PC-9 (cell line): ENCODE measurements around the gene RNF166. TPM values are rescaled to one million over a fixed set of nuclear protein-coding genes. Genes with fewer than 3 reads are reported as not detected.

ENCODE experiments used
- BruUV-seq: library from RNA; stranded (reverse); fragments of 400-500 nt; replicated peaks from 2 replicates; lab custom pipeline; 2021; lab: Mats Ljungman, UMichigan
- CTCF ChIA-PET: fragments of 300-600 bp; sonication (Branson Sonifier 250); formaldehyde crosslinking; loops from one replicate; lab custom pipeline; 2022; ENCODE audit warnings: antibody characterized with exemption; lab: Charles Lee
- POLR2A ChIA-PET: fragments of 300-600 bp; sonication (Branson Sonifier 250); formaldehyde crosslinking; loops from one replicate; lab custom pipeline; 2022; ENCODE audit warnings: antibody characterized with exemption; ENCODE audit not compliant: unreplicated experiment; lab: Charles Lee
- DNase-seq, 2 experiments: peaks; one replicate each; pipeline versions ENCODE4 v3.0.0 to v3.0.0-alpha.2; 2015 to 2022; ENCODE audit warnings: mixed read lengths in 1 of 2
- H2AFZ ChIP-seq: fragments of 200-600 bp; sonication (generic); 2 replicates; pipeline ENCODE4 v1.8.1; 2017; ENCODE audit warnings: antibody characterized with exemption
- H3F3A ChIP-seq: fragments of 200-600 bp; sonication (generic); 2 replicates; pipeline ENCODE4 v1.8.1; 2017; ENCODE audit warnings: antibody characterized with exemption, mild to moderate bottlenecking, low read depth; ENCODE audit not compliant: insufficient read depth
- H3K27ac ChIP-seq: fragments of 200-600 bp; sonication (generic); 2 replicates; pipeline ENCODE4 v1.6.1; 2016; ENCODE audit warnings: mixed run types
- H3K27me3 ChIP-seq: fragments of 200-600 bp; sonication (generic); 2 replicates; pipeline ENCODE4 v1.6.1; 2016; ENCODE audit warnings: low read depth, mixed run types; ENCODE audit not compliant: insufficient read depth
- H3K36me3 ChIP-seq: fragments of 200-600 bp; sonication (generic); 2 replicates; pipeline ENCODE4 v1.6.1; 2016; ENCODE audit warnings: low read depth, mixed run types
- H3K4me1 ChIP-seq: fragments of 200-600 bp; sonication (generic); replicated peaks from 2 replicates; pipeline ENCODE4 v1.6.1; 2016; ENCODE audit warnings: mixed run types; ENCODE audit not compliant: insufficient read depth
- H3K4me2 ChIP-seq: fragments of 200-600 bp; sonication (generic); 2 replicates; pipeline ENCODE4 v1.6.1; 2017; ENCODE audit warnings: mixed run types
- H3K4me3 ChIP-seq: fragments of 200-600 bp; sonication (generic); 2 replicates; pipeline ENCODE4 v1.6.1; 2016; ENCODE audit warnings: mixed run types
- H3K79me2 ChIP-seq: fragments of 200-600 bp; sonication (generic); 2 replicates; pipeline ENCODE4 v1.6.1; 2017; ENCODE audit warnings: low read depth, mixed run types
- H3K9me2 ChIP-seq: fragments of 200-600 bp; sonication (generic); 2 replicates; pipeline ENCODE4 v1.8.1; 2017; ENCODE audit warnings: mild to moderate bottlenecking; ENCODE audit not compliant: insufficient read depth
- H3K9me3 ChIP-seq: fragments of 200-600 bp; sonication (generic); 2 replicates; pipeline ENCODE4 v1.8.1; 2016; ENCODE audit warnings: low read depth; ENCODE audit not compliant: insufficient read depth
- H4K20me1 ChIP-seq: fragments of 200-600 bp; sonication (generic); 2 replicates; pipeline ENCODE4 v1.8.1; 2017; ENCODE audit not compliant: insufficient read depth
- EZH2 ChIP-seq: fragments of 200-600 bp; sonication (generic); IDR thresholded peaks from 2 replicates; pipeline ENCODE4 v1.8.0; 2017; ENCODE audit warnings: antibody characterized with exemption, low read depth
- intact Hi-C: fragments of 100-400 bp; cut with micrococcal nuclease; formaldehyde crosslinking; loops from one replicate; pipeline ENCODE4 v1.10.0; 2022; ENCODE audit not compliant: unreplicated experiment
- total RNA-seq: library from RNA; stranded (reverse); gene quantifications from 2 replicates; pipeline ENCODE4 v1.2.3, GENCODE V29; 2021
- TF ChIP-seq, protein P1 (sequence below): fragments of 200-600 bp; sonication (generic); conservative IDR thresholded peaks from 2 replicates; pipeline ENCODE4 v1.6.1; 2017; ENCODE audit warnings: mixed run types, antibody characterized with exemption, mild to moderate bottlenecking, moderate library complexity

Gene RNF166
- total RNA-seq, 1 experiment from 2014 or later, result 29.4 TPM

DNA sequence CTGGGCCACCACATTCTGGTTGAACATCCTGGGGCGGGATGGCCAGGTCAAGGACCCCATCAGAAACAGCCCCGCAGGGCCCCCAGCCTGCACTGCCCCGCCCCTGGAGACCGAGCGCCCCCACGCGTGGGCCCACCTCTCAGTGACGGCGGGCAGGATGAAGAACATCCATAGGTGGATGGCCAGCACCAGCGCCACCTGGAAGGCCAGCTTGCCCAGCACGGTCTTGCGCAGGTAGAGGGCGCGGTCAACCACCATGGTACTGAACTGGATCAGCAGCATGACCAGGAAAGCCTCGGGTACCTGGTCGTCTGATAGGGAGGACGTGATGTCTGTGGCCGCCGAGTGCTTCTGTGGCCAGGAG lies 13.7 kb upstream of the RNF166 start:
- TF ChIP-seq, protein P1, sequence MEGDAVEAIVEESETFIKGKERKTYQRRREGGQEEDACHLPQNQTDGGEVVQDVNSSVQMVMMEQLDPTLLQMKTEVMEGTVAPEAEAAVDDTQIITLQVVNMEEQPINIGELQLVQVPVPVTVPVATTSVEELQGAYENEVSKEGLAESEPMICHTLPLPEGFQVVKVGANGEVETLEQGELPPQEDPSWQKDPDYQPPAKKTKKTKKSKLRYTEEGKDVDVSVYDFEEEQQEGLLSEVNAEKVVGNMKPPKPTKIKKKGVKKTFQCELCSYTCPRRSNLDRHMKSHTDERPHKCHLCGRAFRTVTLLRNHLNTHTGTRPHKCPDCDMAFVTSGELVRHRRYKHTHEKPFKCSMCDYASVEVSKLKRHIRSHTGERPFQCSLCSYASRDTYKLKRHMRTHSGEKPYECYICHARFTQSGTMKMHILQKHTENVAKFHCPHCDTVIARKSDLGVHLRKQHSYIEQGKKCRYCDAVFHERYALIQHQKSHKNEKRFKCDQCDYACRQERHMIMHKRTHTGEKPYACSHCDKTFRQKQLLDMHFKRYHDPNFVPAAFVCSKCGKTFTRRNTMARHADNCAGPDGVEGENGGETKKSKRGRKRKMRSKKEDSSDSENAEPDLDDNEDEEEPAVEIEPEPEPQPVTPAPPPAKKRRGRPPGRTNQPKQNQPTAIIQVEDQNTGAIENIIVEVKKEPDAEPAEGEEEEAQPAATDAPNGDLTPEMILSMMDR, result no peak
- no peak for TF ChIP-seq EZH2
- peaks cover 3% of the 10 kb centered on the region; the same call in 1 of the 2 replicates for H3K36me3 ChIP-seq
- no peaks in the 10 kb centered on the region for H3K9me2 ChIP-seq
- intact Hi-C loops, result no loop called here
- peaks cover 14% of the 10 kb centered on the region; the same call in 1 of the 2 replicates for H3F3A ChIP-seq
- peaks cover 7% of the 10 kb centered on the region for H4K20me1 ChIP-seq
- no peaks in the 10 kb centered on the region for H3K9me3 ChIP-seq
- H3K4me3 ChIP-seq, result no peak overlapping the region
- no peak overlapping the region for H3K27ac ChIP-seq
- no peaks in the 10 kb centered on the region for H3K79me2 ChIP-seq
- no TSS peak for BruUV-seq
- no peak overlapping the region for H2AFZ ChIP-seq
- no peak for DNase-seq
- H3K4me1 ChIP-seq, result no peaks in the 10 kb centered on the region
- H3K27me3 ChIP-seq, result no peaks in the 10 kb centered on the region
- no peak overlapping the region for H3K4me2 ChIP-seq
- CTCF ChIA-PET, result no interaction called here
- POLR2A ChIA-PET, result no interaction called here

DNA sequence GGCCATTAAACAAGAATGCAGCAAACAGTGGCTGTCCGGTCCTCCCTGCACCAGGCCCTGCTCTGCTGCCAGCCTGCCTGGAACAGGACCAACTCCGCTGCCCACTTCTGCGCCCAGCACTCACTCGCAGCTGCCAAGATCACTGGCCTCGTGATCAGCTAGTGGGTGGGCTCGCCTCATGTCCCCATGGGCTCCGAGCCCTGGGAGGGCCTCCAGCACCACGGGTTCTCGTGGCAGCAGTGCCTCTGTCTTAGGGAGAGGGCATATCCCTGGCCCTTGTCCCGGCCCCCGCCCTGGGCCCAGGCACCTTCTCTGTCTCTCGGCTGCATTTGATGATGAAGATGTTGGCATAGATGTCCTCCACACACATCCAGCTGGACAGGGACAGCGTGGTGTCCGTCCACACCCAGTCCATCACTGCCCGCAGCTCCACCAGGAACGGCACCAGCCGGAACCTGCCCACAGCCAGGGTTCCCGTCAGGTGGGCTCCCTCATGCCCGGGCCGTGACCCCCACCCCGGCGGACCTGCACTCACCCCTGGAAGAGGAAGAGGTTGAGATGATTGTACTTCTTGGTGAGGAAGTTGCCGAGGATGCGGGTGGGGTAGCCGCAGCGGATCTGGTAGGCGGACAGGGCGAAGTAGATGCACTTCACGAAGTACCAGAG lies 13.2 kb upstream of the RNF166 start:
- peaks cover 9% of the 10 kb centered on the region for H4K20me1 ChIP-seq
- H2AFZ ChIP-seq, result no peak overlapping the region
- H3F3A ChIP-seq, result peaks cover 20% of the 10 kb centered on the region; the same call in 1 of the 2 replicates
- no peak overlapping the region for H3K27ac ChIP-seq
- no peaks in the 10 kb centered on the region for H3K9me2 ChIP-seq
- H3K9me3 ChIP-seq, result no peaks in the 10 kb centered on the region
- peaks cover 3% of the 10 kb centered on the region; the same call in 1 of the 2 replicates for H3K36me3 ChIP-seq
- H3K4me3 ChIP-seq, result no peak overlapping the region
- CTCF ChIA-PET, result no interaction called here
- H3K4me2 ChIP-seq, result no peak overlapping the region
- POLR2A ChIA-PET, result interaction anchor here (0.6 kb wide), 1 partner anchor 66 kb away, joined by 3 read pairs; the partner anchor contains the start of gene PIEZO1
- BruUV-seq, result no TSS peak
- TF ChIP-seq, protein P1, result no peak
- TF ChIP-seq EZH2, result no peak
- H3K79me2 ChIP-seq, result no peaks in the 10 kb centered on the region
- no peak for DNase-seq
- no peaks in the 10 kb centered on the region for H3K4me1 ChIP-seq
- intact Hi-C loops, result no loop called here
- H3K27me3 ChIP-seq, result no peaks in the 10 kb centered on the region

DNA sequence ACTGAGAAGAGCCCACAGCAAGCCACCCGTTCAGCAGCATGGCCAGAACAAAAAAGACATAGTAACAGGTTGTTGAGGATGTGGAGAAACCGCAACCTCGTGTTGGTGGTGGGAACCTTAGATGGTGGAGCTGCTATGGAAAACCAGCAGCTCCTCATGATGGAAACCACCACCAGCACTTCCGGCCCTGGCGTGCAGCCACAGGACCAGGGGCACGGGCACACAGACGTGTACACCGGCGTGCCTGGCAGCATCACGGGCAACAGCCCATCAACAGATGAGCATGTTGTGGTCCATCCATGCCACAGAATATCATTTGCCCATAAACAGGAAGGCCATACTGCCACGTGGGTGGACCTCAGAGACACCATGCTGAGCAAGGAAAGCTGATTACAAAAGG lies 12.0 kb upstream of the RNF166 start:
- ChIA-PET POLR2A (no interaction called here), CTCF (no interaction called here)
- Histone ChIP-seq H3K4me2 (no peak overlapping the region), H3K27me3 (no peaks in the 10 kb centered on the region), H3K79me2 (no peaks in the 10 kb centered on the region), H3K4me1 (no peaks in the 10 kb centered on the region), H3K27ac (no peak overlapping the region), H4K20me1 (peaks cover 9% of the 10 kb centered on the region), H3K36me3 (peaks cover 3% of the 10 kb centered on the region; the same call in 1 of the 2 replicates), H3K9me2 (no peaks in the 10 kb centered on the region), H3K9me3 (no peaks in the 10 kb centered on the region), H3F3A (peaks cover 20% of the 10 kb centered on the region; the same call in 1 of the 2 replicates), H3K4me3 (no peak overlapping the region), H2AFZ (no peak overlapping the region)
- no peak for DNase-seq
- TF ChIP-seq, protein P1, result no peak
- TF ChIP-seq EZH2, result no peak
- intact Hi-C loops, result no loop called here
- no TSS peak for BruUV-seq
